GM19468 (cell line): ENCODE measurements around the gene NTN1.
"Not testable (repeated sequence)": the region's sequence is repeated elsewhere in the genome, so short reads cannot be mapped to it uniquely, and the experiment has no call there.

Source experiments
- ATAC-seq: cut with Tn5 transposase; IDR thresholded peaks from one replicate; pipeline ENCODE4 v1.9.1; 2021; ENCODE audit warnings: mild to moderate bottlenecking, moderate library complexity, moderate number of reproducible peaks; ENCODE audit not compliant: unreplicated experiment; ENCODE audit errors: extremely low read depth

Gene NTN1

GRCh38 chr17:9074131-9074530, 52.8 kb downstream of the NTN1 start:
- no peak for ATAC-seq

DNA sequence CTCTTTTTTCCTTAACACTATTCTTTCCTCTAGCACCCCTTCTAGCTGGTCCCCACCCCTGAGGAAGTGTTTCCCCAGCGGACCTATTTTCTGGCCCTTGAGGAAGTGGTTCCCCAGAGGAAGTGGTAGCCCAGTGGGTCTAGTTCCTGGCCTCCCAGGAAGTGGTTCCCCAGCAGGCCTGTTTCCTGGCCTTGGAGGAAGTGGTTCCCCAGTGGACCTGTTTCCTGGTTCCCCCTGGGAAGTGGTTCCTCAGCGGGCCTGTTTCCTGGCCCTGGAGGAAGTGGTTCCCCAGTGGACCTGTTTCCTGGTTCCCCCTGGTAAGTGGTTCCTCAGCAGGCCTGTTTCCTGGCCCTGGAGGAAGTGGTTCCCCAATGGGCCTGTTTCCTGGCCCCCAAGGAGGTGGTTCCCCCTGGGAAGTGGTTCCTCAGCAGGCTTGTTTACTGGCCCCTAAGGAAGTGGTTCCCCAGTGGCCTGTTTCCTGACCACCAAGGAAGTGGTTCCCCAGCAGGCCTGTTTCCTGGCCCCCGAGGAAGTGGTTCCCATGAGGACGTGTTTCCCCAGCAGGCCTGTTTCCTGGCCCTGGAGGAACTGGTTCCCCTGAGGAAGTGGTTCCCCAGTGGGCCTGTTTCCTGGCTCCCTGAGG, 58.3 kb downstream of the NTN1 start:
- no peak for ATAC-seq

GRCh38 chr17:9080296-9080914, 59.1 kb downstream of the NTN1 start:
- ATAC-seq, result no peak

DNA sequence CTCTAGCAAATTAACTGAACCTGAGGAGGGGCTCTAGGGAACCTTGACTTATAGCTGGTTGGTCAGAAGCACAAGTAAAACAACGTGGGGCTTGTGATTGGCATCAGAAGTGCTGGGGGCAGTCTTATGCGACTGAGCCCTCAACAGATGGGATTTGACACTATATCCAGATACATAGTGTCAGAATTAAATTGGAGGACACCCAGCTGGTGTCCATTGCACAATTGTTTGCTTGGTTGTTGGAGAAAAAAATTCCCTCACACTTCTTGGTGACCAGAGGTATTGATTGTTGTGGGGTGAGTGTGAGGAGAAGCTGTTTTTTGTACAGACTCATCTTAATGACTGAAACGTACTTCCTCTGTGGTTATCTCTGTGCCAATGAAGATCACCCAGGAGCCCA, 59.7 kb downstream of the NTN1 start:
- no peak for ATAC-seq

GRCh38 chr17:9086577-9086976, 65.3 kb downstream of the NTN1 start:
- no peak for ATAC-seq

GRCh38 chr17:9087921-9088320, 66.6 kb downstream of the NTN1 start:
- ATAC-seq, result no peak

GRCh38 chr17:9090641-9091096, 69.4 kb downstream of the NTN1 start:
- ATAC-seq, result no peak

DNA sequence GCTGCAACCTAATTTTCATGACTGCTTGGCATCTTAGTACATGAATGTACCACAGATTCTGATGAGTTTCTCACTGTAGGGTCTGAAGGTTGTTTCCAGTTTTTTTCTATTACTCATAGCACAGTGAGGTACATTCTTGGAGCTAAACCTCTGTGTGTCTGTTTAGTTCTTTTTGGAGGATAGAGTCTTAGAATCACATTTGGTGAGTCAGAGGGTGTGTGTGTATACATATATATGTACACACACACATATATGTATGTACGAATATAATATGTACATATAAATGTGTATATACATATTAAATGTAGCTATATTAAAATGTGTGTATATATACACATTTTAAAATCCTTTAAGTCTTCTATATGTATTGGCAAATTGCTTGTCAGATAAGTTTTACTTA, 72.9 kb downstream of the NTN1 start:
- ATAC-seq, result no peak

GRCh38 chr17:9095390-9095789, 74.1 kb downstream of the NTN1 start:
- no peak for ATAC-seq

DNA sequence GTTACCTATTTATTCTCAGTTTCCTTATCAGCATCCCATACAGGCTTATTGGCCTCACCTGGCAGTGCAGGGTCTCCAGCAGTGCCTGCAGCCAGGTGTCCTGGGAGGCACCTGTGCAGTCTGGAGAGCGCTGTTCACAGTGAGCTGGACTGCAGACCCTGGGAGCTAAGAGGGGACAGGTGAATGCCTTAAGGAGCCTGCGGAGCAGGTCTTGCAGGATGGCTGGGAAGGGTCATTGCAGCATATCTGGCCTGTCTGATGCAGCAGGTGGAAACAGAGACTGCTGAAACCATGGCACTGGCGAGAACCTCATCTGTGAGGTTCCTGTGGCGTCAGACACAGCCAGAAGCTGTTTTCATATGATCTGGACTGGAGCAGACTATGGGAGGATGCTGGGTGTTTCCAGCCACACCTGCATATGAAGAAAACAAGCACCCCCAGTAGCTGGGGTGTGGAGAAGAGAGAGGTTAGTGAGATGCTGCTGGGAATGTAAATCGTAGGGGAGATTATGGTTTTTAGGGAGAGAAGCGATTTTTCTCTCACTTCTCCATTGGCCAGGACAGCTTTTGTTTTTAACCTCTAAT, 77.0 kb downstream of the NTN1 start:
- no peak for ATAC-seq

- ATAC-seq, result no peak
Measured at GRCh38 chr17:9101356-9101755, 80.0 kb downstream of the NTN1 start.

DNA sequence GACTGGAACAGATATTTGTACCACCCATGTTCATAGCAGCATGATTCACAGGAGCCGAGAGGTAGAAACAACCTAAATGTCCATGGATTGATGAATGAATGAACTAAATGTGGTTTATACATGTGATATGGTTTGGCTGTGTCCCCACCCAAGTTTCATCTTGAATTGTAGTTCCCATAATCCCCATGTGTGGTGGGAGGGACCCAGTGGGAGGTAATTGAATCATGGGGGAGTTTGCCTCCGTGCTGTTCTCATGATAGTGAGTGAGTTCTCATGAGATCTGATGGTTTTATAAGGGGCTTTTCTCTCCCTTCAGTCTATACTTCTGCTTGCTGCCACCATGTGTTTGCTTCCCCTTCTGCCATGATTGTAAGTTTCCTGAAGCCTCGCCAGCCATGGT, 81.9 kb downstream of the NTN1 start:
- ATAC-seq, result not testable (repeated sequence)

DNA sequence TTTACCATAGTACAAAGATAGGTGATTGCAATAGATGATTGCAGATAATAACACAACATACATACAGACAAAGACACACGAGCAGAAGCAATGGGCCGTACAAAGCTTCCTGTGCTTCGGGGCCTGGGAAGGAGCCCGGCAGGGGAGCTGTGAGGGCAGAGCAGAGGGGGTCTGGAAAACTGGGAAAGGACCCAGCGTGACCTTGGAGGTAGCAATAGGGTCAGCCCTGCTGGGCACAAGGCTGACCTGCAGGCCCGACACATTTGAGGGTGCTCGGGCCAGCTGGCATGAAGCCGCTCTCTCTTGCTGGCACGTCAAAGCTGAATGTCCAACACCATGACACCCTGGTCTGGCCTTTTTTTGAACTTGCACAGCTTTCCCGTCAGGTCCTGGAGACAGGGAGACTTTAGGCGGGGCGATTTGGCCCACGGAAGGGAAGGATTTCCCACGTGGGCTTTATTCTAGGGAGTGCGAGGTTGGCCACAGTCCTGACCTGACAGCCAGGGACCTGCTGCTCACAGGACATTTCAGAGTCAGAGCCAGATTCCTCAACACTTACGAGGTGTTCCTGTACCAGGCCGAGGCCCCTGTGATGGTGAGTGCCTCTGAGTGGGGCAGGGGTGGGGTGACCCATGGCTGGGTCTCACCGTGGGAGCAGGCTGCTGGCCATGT, 83.2 kb downstream of the NTN1 start:
- no peak for ATAC-seq

GRCh38 chr17:9105068-9105868, 84.0 kb downstream of the NTN1 start:
- ATAC-seq, result no peak

DNA sequence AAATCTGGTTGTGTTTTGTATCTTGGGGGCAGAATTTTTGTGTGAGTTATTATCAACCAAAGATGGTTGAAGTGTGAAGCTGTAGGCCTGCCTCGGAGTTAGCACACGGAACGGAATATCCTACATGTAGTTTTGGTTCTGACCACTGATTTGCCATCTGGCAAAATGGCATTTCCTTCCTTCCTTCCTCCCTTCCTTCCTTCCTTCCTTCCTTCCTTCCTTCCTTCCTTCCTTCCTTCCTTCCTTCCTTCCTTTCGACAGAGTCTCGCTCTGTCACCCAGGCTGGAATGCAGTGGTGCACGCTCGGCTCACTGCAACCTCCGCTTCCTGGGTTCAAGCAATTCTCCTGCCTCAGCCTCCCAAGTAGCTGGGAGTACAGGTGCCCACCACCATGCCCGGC, 85.0 kb downstream of the NTN1 start:
- ATAC-seq, result not testable (repeated sequence)

DNA sequence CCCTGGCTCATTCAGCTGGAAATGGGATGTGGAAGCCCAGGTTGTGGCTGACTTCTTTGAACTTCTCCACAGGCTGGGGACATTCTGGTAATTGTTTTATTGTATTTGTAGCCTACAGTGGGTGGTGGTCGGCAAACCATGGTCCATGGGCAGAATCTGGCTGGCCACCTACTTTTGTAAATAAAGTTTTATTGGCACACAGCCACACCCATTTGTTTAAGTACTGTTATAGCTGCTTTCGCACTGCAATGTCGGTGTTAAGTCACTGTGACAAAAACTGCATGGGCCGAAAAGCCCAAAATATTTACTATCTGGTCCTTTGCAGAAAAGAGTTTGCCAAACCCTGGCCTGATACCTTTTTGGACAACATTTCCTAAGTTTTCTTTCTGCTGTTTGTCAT, 86.2 kb downstream of the NTN1 start:
- no peak for ATAC-seq

DNA sequence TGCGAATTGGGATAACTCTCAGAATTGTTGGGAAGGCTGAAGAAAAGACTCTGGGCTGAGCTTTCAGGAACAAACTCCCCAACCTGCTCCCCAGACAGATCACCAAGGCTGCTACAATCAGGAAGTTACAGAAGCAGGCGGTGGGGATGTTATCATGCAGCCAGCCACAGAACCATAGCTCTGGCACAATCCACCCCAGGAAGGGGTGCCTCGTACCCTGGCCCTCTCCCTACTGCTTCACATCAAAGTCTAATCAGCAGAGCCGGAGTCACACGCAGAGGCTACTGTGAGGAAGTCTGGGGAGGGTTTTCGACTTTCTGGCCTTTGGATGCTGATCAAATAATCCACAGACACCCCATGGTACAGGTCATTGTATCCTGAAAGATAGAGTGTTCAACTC, 86.8 kb downstream of the NTN1 start:
- no peak for ATAC-seq

- ATAC-seq, result no peak
Measured at GRCh38 chr17:9109933-9110332, 88.6 kb downstream of the NTN1 start.

- no peak for ATAC-seq
Measured at GRCh38 chr17:9110501-9110900, 89.2 kb downstream of the NTN1 start.
